ENCODE results near the gene DGCR2. TPM values are rescaled to one million over a fixed set of nuclear protein-coding genes. Genes with fewer than 3 reads are reported as not detected.
"Not testable (repeated sequence)": the region's sequence is repeated elsewhere in the genome, so short reads cannot be mapped to it uniquely, and the experiment has no call there.

The DGCR2 gene
- total and polyA plus RNA-seq, 4 donors, result 19.7 to 43.5 (median 32.2) TPM

DNA sequence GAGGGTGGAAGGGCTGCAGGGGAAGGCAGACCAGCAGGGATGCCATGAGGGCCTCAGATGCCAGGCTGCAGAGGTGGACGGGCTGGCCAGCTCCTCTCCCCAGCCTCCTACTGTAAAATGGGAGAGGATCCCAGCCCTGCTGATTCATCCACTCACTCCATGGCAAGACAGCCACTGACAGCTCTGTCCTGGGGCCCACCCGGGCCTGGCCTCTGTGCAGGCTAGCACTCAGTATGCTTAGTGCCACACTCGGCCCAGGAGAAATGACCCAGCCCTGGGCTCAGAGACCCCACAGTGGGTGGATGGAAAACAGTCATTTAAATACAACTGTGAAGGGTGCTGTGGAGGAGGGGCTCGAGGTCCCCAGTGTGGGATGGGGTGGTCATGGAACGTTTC is 94.2 kb downstream of the DGCR2 start:
- H3K36me3 ChIP-seq (ENCODE audit: control insufficient read depth in 1 of 2, insufficient read depth in 2 of 2, low read length in 1 of 2); H3K4me1 ChIP-seq (ENCODE audit: control insufficient read depth in 1 of 2, insufficient read depth in 2 of 2, low read length in 2 of 2); intact Hi-C loops (cut with DNase I); H3K9me3 ChIP-seq (ENCODE audit: control insufficient read depth, low read length); H3K27ac ChIP-seq (ENCODE audit: low read depth in 1 of 2, low read length in 2 of 2); ATAC-seq (ENCODE audit: low FRiP score); H3K4me3 ChIP-seq (ENCODE audit: low read length in 2 of 2); H3K27me3 ChIP-seq (ENCODE audit: control insufficient read depth in 1 of 2, insufficient read depth in 2 of 2, low read length in 1 of 2): not testable (repeated sequence)
- 60 to 65% methylated on average over 4 of the region's 5 CpGs for WGBS, 2 donors
- DNase-seq, result peak in 1 of 2 donors; percentile 56

- DNase-seq, result peak in 1 of 2 donors; percentile 49
- H3K27ac ChIP-seq (ENCODE audit: low read depth in 1 of 2, low read length in 2 of 2); ATAC-seq (ENCODE audit: low FRiP score); H3K4me1 ChIP-seq (ENCODE audit: control insufficient read depth in 1 of 2, insufficient read depth in 2 of 2, low read length in 2 of 2); H3K36me3 ChIP-seq (ENCODE audit: control insufficient read depth in 1 of 2, insufficient read depth in 2 of 2, low read length in 1 of 2); H3K27me3 ChIP-seq (ENCODE audit: control insufficient read depth in 1 of 2, insufficient read depth in 2 of 2, low read length in 1 of 2); intact Hi-C loops (cut with DNase I); H3K9me3 ChIP-seq (ENCODE audit: control insufficient read depth, low read length); H3K4me3 ChIP-seq (ENCODE audit: low read length in 2 of 2): not testable (repeated sequence)
- 41 to 46% methylated on average over 6 to 8 of the region's 8 CpGs for WGBS, 2 donors
Measured at GRCh38 chr22:19027371-19028059, 94.7 kb downstream of the DGCR2 start.

GRCh38 chr22:19026080-19026479 is 96.1 kb downstream of the DGCR2 start:
- DNase-seq; intact Hi-C loops (cut with DNase I); H3K9me3 ChIP-seq (ENCODE audit: control insufficient read depth, low read length); H3K4me1 ChIP-seq (ENCODE audit: control insufficient read depth in 1 of 2, insufficient read depth in 2 of 2, low read length in 2 of 2); H3K36me3 ChIP-seq (ENCODE audit: control insufficient read depth in 1 of 2, insufficient read depth in 2 of 2, low read length in 1 of 2); H3K27ac ChIP-seq (ENCODE audit: low read depth in 1 of 2, low read length in 2 of 2); H3K4me3 ChIP-seq (ENCODE audit: low read length in 2 of 2); H3K27me3 ChIP-seq (ENCODE audit: control insufficient read depth in 1 of 2, insufficient read depth in 2 of 2, low read length in 1 of 2); ATAC-seq (ENCODE audit: low FRiP score): not testable (repeated sequence)
- WGBS, 2 donors, result 10 to 30% methylated on average over 2 to 4 of the region's 11 CpGs

- H3K4me3 ChIP-seq (ENCODE audit: low read length in 2 of 2); H3K4me1 ChIP-seq (ENCODE audit: control insufficient read depth in 1 of 2, insufficient read depth in 2 of 2, low read length in 2 of 2); ATAC-seq (ENCODE audit: low FRiP score); intact Hi-C loops (cut with DNase I); H3K27ac ChIP-seq (ENCODE audit: low read depth in 1 of 2, low read length in 2 of 2); H3K27me3 ChIP-seq (ENCODE audit: control insufficient read depth in 1 of 2, insufficient read depth in 2 of 2, low read length in 1 of 2); H3K9me3 ChIP-seq (ENCODE audit: control insufficient read depth, low read length); H3K36me3 ChIP-seq (ENCODE audit: control insufficient read depth in 1 of 2, insufficient read depth in 2 of 2, low read length in 1 of 2): not testable (repeated sequence)
- peak in 1 of 2 donors; percentile 34 for DNase-seq
- 82 to 83% methylated on average over 4 of the region's 4 CpGs for WGBS, 2 donors
Measured at GRCh38 chr22:19024956-19025489, 97.2 kb downstream of the DGCR2 start.

GRCh38 chr22:19023931-19024330 is 98.3 kb downstream of the DGCR2 start:
- H3K27me3 ChIP-seq (ENCODE audit: control insufficient read depth in 1 of 2, insufficient read depth in 2 of 2, low read length in 1 of 2); intact Hi-C loops (cut with DNase I); H3K36me3 ChIP-seq (ENCODE audit: control insufficient read depth in 1 of 2, insufficient read depth in 2 of 2, low read length in 1 of 2); H3K4me3 ChIP-seq (ENCODE audit: low read length in 2 of 2); H3K27ac ChIP-seq (ENCODE audit: low read depth in 1 of 2, low read length in 2 of 2); H3K4me1 ChIP-seq (ENCODE audit: control insufficient read depth in 1 of 2, insufficient read depth in 2 of 2, low read length in 2 of 2); ATAC-seq (ENCODE audit: low FRiP score); H3K9me3 ChIP-seq (ENCODE audit: control insufficient read depth, low read length): not testable (repeated sequence)
- peak in 1 of 2 donors; percentile 36 for DNase-seq
- 80 to 84% methylated on average over 7 to 8 of the region's 10 CpGs for WGBS, 2 donors

- intact Hi-C loops (cut with DNase I), result no loop called here
Measured at GRCh38 chr22:19022755-19023154, 99.5 kb downstream of the DGCR2 start.

GRCh38 chr22:19019679-19020032 is 102.6 kb downstream of the DGCR2 start:
- WGBS, 2 donors, result 47 to 60% methylated on average over 6 to 7 of the region's 7 CpGs
- H3K9me3 ChIP-seq (ENCODE audit: control insufficient read depth, low read length), result no peaks in the 10 kb centered on the region
- ATAC-seq (ENCODE audit: low FRiP score) (no peak), DNase-seq (peak in 1 of 2 donors; percentile 44)
- no peaks in the 10 kb centered on the region for H3K4me1 ChIP-seq (ENCODE audit: control insufficient read depth in 1 of 2, insufficient read depth in 2 of 2, low read length in 2 of 2)
- H3K4me3 ChIP-seq (ENCODE audit: low read length in 2 of 2), result no peak overlapping the region
- H3K27ac ChIP-seq (ENCODE audit: low read depth in 1 of 2, low read length in 2 of 2), result no peak overlapping the region
- H3K36me3 ChIP-seq (ENCODE audit: control insufficient read depth in 1 of 2, insufficient read depth in 2 of 2, low read length in 1 of 2), result no peaks in the 10 kb centered on the region
- no peaks in the 10 kb centered on the region for H3K27me3 ChIP-seq (ENCODE audit: control insufficient read depth in 1 of 2, insufficient read depth in 2 of 2, low read length in 1 of 2)
- intact Hi-C loops (cut with DNase I), result no loop called here

More at GRCh38 chr22:19022755-19023154, 99.5 kb downstream of the DGCR2 start:
- DNase-seq, result no peak
- H3K4me1 ChIP-seq (ENCODE audit: control insufficient read depth in 1 of 2, insufficient read depth in 2 of 2, low read length in 2 of 2), result no peaks in the 10 kb centered on the region
- H3K36me3 ChIP-seq (ENCODE audit: control insufficient read depth in 1 of 2, insufficient read depth in 2 of 2, low read length in 1 of 2), result no peaks in the 10 kb centered on the region
- no peak overlapping the region for H3K27ac ChIP-seq (ENCODE audit: low read depth in 1 of 2, low read length in 2 of 2)
- 56 to 58% methylated on average over 8 of the region's 8 CpGs for WGBS, 2 donors
- no peaks in the 10 kb centered on the region for H3K27me3 ChIP-seq (ENCODE audit: control insufficient read depth in 1 of 2, insufficient read depth in 2 of 2, low read length in 1 of 2)
- H3K4me3 ChIP-seq (ENCODE audit: low read length in 2 of 2), result no peak overlapping the region
- no peak for ATAC-seq (ENCODE audit: low FRiP score)
- no peaks in the 10 kb centered on the region for H3K9me3 ChIP-seq (ENCODE audit: control insufficient read depth, low read length)

GRCh38 chr22:19019029-19019678 is 103.1 kb downstream of the DGCR2 start:
- no peaks in the 10 kb centered on the region for H3K27me3 ChIP-seq (ENCODE audit: control insufficient read depth in 1 of 2, insufficient read depth in 2 of 2, low read length in 1 of 2)
- intact Hi-C loops (cut with DNase I), result no loop called here
- no peak for ATAC-seq (ENCODE audit: low FRiP score)

GRCh38 chr22:19018256-19018655 is 104.0 kb downstream of the DGCR2 start:
- intact Hi-C loops (cut with DNase I), result no loop called here
- H3K4me3 ChIP-seq (ENCODE audit: low read length in 2 of 2), result no peak overlapping the region
- H3K36me3 ChIP-seq (ENCODE audit: control insufficient read depth in 1 of 2, insufficient read depth in 2 of 2, low read length in 1 of 2), result no peaks in the 10 kb centered on the region
- ATAC-seq (ENCODE audit: low FRiP score) (no peak), DNase-seq (peak in 1 of 2 donors; percentile 57)
- H3K4me1 ChIP-seq (ENCODE audit: control insufficient read depth in 1 of 2, insufficient read depth in 2 of 2, low read length in 2 of 2), result no peaks in the 10 kb centered on the region
- WGBS, 2 donors, result 76 to 78% methylated on average over 4 of the region's 4 CpGs
- no peak overlapping the region for H3K27ac ChIP-seq (ENCODE audit: low read depth in 1 of 2, low read length in 2 of 2)
- no peaks in the 10 kb centered on the region for H3K27me3 ChIP-seq (ENCODE audit: control insufficient read depth in 1 of 2, insufficient read depth in 2 of 2, low read length in 1 of 2)
- H3K9me3 ChIP-seq (ENCODE audit: control insufficient read depth, low read length), result no peaks in the 10 kb centered on the region

More at GRCh38 chr22:19019029-19019678, 103.1 kb downstream of the DGCR2 start:
- no peak overlapping the region for H3K4me3 ChIP-seq (ENCODE audit: low read length in 2 of 2)
- H3K36me3 ChIP-seq (ENCODE audit: control insufficient read depth in 1 of 2, insufficient read depth in 2 of 2, low read length in 1 of 2), result no peaks in the 10 kb centered on the region
- no peaks in the 10 kb centered on the region for H3K4me1 ChIP-seq (ENCODE audit: control insufficient read depth in 1 of 2, insufficient read depth in 2 of 2, low read length in 2 of 2)
- 89 to 90% methylated on average over 19 of the region's 19 CpGs for WGBS, 2 donors
- H3K27ac ChIP-seq (ENCODE audit: low read depth in 1 of 2, low read length in 2 of 2), result no peak overlapping the region
- DNase-seq, result peak in 1 of 2 donors; percentile 55
- no peaks in the 10 kb centered on the region for H3K9me3 ChIP-seq (ENCODE audit: control insufficient read depth, low read length)
